Measurements from ENCODE around the gene KIRREL2. TPM values are rescaled to one million over a fixed set of nuclear protein-coding genes. Genes with fewer than 3 reads are reported as not detected.

KIRREL2 gene
- total and polyA plus RNA-seq, 2 of the 8 experiments (the other 6 are each of a cell fraction or from before 2014, with no cell fraction given): 2.4 to 4.6 TPM

- Histone ChIP-seq H4K20me1 (replicated peaks in 1 of 2; ENCODE audit: control insufficient read depth in 1 of 2, insufficient read depth in 2 of 2, low read length in 2 of 2) (peaks cover 0 to 3% of the 10 kb centered on the region in 2 experiments), H3K27me3 (replicated peaks in 1 of 4; ENCODE audit: control insufficient read depth in 3 of 4, extremely low read depth in 1 of 4, insufficient read depth in 3 of 4, low read length in 3 of 4) (0 out of 7 replicates have a peak, but pooled peaks cover 0 to 3% (median under 1%) of the 10 kb centered on the region in 4 experiments), H2BK12ac (ENCODE audit: low read depth, low read length) (no peak overlapping the region), H3K36me3 (ENCODE audit: control insufficient read depth in 2 of 4, insufficient read depth in 4 of 4, low read length in 3 of 4) (peaks cover 4 to 13% (median 5%) of the 10 kb centered on the region in 4 experiments; a peak in 6 of 8 replicates), H3K18ac (ENCODE audit: extremely low read depth, low read length) (no peak overlapping the region), H4K91ac (replicated peaks; ENCODE audit: insufficient read length, low read length) (no peak overlapping the region), H3K4me1 (replicated peaks in 1 of 4; ENCODE audit: control insufficient read depth in 3 of 4, insufficient read depth in 4 of 4, low read length in 3 of 4) (peaks cover 0 to 4% (median 1%) of the 10 kb centered on the region in 4 experiments; a peak in 3 of 7 replicates), H4K5ac (ENCODE audit: insufficient read length, low read depth, low read length) (no peak overlapping the region), H3K56ac (replicated peaks; ENCODE audit: insufficient read length, low read depth, low read length) (no peak overlapping the region), H3K4me3 (ENCODE audit: extremely low read depth in 1 of 4, insufficient read depth in 2 of 4, low read depth in 3 of 4, low read length in 4 of 4) (no peak overlapping the region), H3K79me1 (ENCODE audit: low read depth, low read length) (no peaks in the 10 kb centered on the region), H3K23me2 (ENCODE audit: low read depth, low read length) (no peaks in the 10 kb centered on the region), H2BK15ac (ENCODE audit: low read length) (no peak overlapping the region), H2AK5ac (ENCODE audit: low read depth, low read length) (no peak overlapping the region), H3K14ac (ENCODE audit: insufficient read length) (no peak overlapping the region), H4K8ac (ENCODE audit: extremely low read depth, insufficient read depth, low read length) (no peak overlapping the region), H2AFZ (ENCODE audit: low read length) (no peak overlapping the region), H3K27ac (ENCODE audit: low read depth, low read length) (no peak overlapping the region), H3K4me2 (ENCODE audit: insufficient read depth in 1 of 2, low read depth in 2 of 2, low read length in 2 of 2) (no peak overlapping the region), H3K23ac (ENCODE audit: insufficient read length) (no peak overlapping the region), H2BK5ac (ENCODE audit: low read depth, low read length) (no peak overlapping the region), H3K79me2 (ENCODE audit: control insufficient read depth in 1 of 2, insufficient read depth in 2 of 2, low read length in 2 of 2) (no peaks in the 10 kb centered on the region), H3K9ac (replicated peaks in 1 of 4; ENCODE audit: extremely low read depth in 1 of 4, low read depth in 3 of 4, low read length in 3 of 4) (no peak overlapping the region), H2BK120ac (replicated peaks; ENCODE audit: low read depth, low read length) (no peak overlapping the region), H3K4ac (replicated peaks; ENCODE audit: insufficient read length, low read depth, low read length) (no peak overlapping the region), H3K9me3 (ENCODE audit: insufficient read depth in 2 of 2, low read depth in 1 of 2, low read length in 1 of 2) (no peaks in the 10 kb centered on the region), H2BK20ac (ENCODE audit: low read length) (no peak overlapping the region)
- TF ChIP-seq NRF1 (IDR thresholded peaks at IDR 0.05; ENCODE audit: low read depth, low read length): no peak
- no peak for TF ChIP-seq BRCA1 (IDR thresholded peaks at IDR 0.05; ENCODE audit: low read depth, low read length)
- no peak for TF ChIP-seq JUND (IDR thresholded peaks at IDR 0.05; ENCODE audit: low read length)
- TF ChIP-seq CEBPB (IDR thresholded peaks at IDR 0.05; ENCODE audit: low read depth, low read length): no peak
- no peak for TF ChIP-seq NANOG (IDR thresholded peaks at IDR 0.05; ENCODE audit: insufficient read depth, low read depth, low read length, poor library complexity, severe bottlenecking)
- no peak for TF ChIP-seq KDM5A (IDR thresholded peaks at IDR 0.05; ENCODE audit: low read length)
- no peak for TF ChIP-seq TEAD4 (IDR thresholded peaks at IDR 0.05; ENCODE audit: low read depth, low read length)
- TF ChIP-seq SP1 (IDR thresholded peaks at IDR 0.05; ENCODE audit: low read depth, low read length): no peak
- no peak for TF ChIP-seq SP2 (IDR thresholded peaks at IDR 0.05; ENCODE audit: low read length)
- TF ChIP-seq RBBP5 (IDR thresholded peaks at IDR 0.05; ENCODE audit: borderline replicate concordance, low read depth, low read length): no peak
- FAIRE-seq (no peak), DNase-seq (ENCODE audit: low read depth in 1 of 2, low spot score in 2 of 2) (no peak)
- CTCF ChIA-PET (ENCODE audit: partially characterized antibody): interaction anchor here (0.6 to 5.2 kb wide), 19 partner anchors 9 to 140 kb away, joined by 3 to 23 read pairs (median 4); partner anchors contain the start of genes APLP1 and KIRREL2
- WGBS, 2 experiments (ENCODE audit: extremely low coverage in 1 of 2, insufficient coverage in 1 of 2, insufficient read length in 1 of 2, insufficient replicate concordance in 2 of 2, low coverage in 1 of 2, low lambda C conversion rate in 2 of 2, missing lambda C conversion rate in 1 of 2): 96% methylated on average over 2 of the region's 2 CpGs; no CpG with 5 or more reads in 1 of the 2 experiments
- POLR2A ChIA-PET (ENCODE audit: partially characterized antibody): interaction anchor here (0.6 to 2.8 kb wide), 8 partner anchors 9 to 117 kb away, joined by 3 to 10 read pairs (median 4); no protein-coding TSS in a partner anchor
These were observed 27.2 kb downstream of the KIRREL2 start for GRCh38 chr19:35883882-35884281.

All from H1 (cell line).